Sigmoid colon (tissue), 4 donors: ENCODE results near the gene STK16.

Experiments
- EP300 ChIP-seq, 4 donors: sonication (generic); formaldehyde crosslinking; IDR thresholded peaks; one replicate each; pipeline ENCODE4 v1.6.1; 2017; ENCODE audit warnings: antibody characterized with exemption in 4 of 4
- POLR2A ChIP-seq, 2 donors: fragments of 450-650 bp; IDR thresholded peaks; one replicate each; pipeline ENCODE4 v1.6.1; 2016; ENCODE audit warnings: antibody characterized with exemption in 2 of 2, mild to moderate bottlenecking in 2 of 2, moderate library complexity in 2 of 2
- POLR2AphosphoS5 ChIP-seq, 4 donors: sonication (generic); formaldehyde crosslinking; IDR thresholded peaks; one replicate each; pipeline ENCODE4 v1.6.1; 2017; ENCODE audit warnings: antibody characterized with exemption in 4 of 4
- TF ChIP-seq, protein P1 (sequence below), 4 experiments: fragments of 450-650 bp in 3 of 4; fragments of 200-600 bp in 1 of 4; IDR thresholded peaks; one replicate each; pipeline ENCODE4 v1.5.1; 2016 to 2019; ENCODE audit warnings: antibody characterized with exemption in 4 of 4, mild to moderate bottlenecking in 3 of 4, moderate library complexity in 2 of 4

DNA sequence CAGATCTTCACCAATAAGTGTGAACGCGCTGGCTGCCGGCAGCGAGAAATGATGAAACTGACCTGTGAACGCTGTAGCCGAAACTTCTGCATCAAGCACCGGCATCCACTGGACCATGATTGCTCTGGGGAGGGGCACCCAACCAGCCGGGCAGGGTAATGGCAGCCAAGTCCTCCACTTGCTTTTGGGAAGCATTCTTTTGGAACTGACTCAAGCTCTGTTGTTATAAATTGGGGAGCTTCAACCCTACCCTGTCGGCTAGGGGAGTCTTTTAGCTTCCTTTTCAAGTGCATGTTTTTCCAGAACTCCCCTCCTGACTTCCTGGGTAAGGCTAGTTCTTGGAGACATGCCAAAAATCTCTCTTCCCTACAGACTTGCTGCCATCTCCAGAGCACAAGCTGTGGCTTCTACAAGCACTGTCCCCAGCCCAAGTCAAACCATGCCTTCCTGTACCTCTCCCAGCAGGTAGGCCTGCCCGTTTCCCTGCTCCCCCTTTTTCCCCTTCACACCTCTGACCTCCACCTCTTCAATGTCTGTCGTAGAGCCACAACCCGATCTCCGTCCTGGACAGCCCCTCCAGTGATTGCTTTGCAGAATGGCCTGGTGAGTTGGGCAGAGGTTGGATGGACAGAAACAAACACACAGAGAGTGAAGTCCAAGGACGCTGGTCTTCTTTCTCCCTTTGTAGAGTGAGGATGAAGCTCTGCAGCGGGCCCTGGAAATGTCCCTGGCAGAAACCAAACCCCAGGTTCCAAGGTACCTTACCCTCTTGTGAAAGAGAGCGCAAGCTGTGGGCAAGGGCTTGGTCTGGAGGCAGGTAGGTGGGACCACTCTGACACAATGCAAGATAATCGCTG, 37.2 kb upstream of the STK16 start:
- TF ChIP-seq POLR2A (IDR thresholded peaks at IDR 0.05) = no peak
- TF ChIP-seq, protein P1, sequence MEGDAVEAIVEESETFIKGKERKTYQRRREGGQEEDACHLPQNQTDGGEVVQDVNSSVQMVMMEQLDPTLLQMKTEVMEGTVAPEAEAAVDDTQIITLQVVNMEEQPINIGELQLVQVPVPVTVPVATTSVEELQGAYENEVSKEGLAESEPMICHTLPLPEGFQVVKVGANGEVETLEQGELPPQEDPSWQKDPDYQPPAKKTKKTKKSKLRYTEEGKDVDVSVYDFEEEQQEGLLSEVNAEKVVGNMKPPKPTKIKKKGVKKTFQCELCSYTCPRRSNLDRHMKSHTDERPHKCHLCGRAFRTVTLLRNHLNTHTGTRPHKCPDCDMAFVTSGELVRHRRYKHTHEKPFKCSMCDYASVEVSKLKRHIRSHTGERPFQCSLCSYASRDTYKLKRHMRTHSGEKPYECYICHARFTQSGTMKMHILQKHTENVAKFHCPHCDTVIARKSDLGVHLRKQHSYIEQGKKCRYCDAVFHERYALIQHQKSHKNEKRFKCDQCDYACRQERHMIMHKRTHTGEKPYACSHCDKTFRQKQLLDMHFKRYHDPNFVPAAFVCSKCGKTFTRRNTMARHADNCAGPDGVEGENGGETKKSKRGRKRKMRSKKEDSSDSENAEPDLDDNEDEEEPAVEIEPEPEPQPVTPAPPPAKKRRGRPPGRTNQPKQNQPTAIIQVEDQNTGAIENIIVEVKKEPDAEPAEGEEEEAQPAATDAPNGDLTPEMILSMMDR (IDR thresholded peaks at IDR 0.05) = no peak
- no peak for TF ChIP-seq EP300 (IDR thresholded peaks at IDR 0.05)
- TF ChIP-seq POLR2AphosphoS5 (IDR thresholded peaks at IDR 0.05) = no peak
